Umbilical cord (tissue), 2 donors: ENCODE results near the gene CYTH4. TPM values are rescaled to one million over a fixed set of nuclear protein-coding genes. Genes with fewer than 3 reads are reported as not detected.

ENCODE experiments used
- DNase-seq: peaks from one replicate; pipeline ENCODE4 v3.0.0-alpha.2; 2015; ENCODE audit warnings: low spot score
- total RNA-seq: library from RNA; depleted of rRNA; stranded (reverse); fragments of >200 nt; gene quantifications from one replicate; pipeline ENCODE4 v1.2.3, GENCODE V29; 2014; ENCODE audit warnings: low replicate concordance; ENCODE audit not compliant: insufficient read depth

CYTH4 gene
- total RNA-seq, 1 donor from 2014 or later, result 44.8 TPM

- no peak for DNase-seq
These were observed 12.2 kb upstream of the CYTH4 start for GRCh38 chr22:37269936-37270678.

GRCh38 chr22:37270928-37271650, 11.2 kb upstream of the CYTH4 start:
- no peak for DNase-seq

GRCh38 chr22:37273126-37273845, 9.0 kb upstream of the CYTH4 start:
- no peak for DNase-seq

DNA sequence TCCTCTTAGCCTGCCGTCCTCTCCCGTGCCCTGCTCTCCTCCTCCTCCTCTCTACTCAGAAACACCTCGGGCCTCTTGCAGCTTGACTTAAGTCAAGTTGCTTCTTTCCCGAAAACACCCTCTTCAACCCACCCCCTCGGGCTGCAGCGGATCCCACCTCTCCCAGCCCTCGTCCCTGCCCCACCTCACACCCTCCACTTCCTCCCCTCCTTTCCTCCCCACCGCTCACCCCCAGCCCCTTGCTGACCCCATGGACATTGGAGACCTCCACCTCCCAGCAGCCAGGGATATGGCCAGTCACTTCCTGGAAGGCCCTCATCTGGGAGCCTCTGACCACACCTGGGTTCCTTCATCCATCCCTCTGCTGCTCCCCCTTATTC, 8.5 kb upstream of the CYTH4 start:
- DNase-seq, result no peak

DNA sequence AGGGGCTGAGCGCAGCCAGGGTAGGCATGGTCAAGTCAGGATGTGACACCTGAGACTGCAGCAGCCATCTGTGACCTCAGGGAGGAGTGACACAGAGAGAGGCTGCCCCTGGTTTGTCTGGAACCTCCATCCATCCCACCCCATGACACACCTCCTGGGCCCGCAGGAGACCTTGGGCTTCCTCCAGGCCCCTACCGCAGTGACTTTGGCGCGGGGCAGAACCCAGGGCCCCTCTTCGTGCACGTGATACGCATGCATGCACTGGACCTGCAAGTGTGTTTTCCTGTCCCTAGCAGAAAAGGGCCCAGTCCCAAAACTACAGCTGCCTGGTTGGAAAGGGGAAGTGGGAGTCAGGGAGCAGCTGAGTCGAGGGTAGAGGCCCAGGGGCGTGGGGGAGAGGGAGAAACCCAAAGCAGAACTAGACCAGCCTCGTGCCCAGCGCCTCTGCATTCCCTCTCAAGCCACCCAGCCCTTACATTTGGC, 7.9 kb upstream of the CYTH4 start:
- DNase-seq, result peak; percentile 47

DNA sequence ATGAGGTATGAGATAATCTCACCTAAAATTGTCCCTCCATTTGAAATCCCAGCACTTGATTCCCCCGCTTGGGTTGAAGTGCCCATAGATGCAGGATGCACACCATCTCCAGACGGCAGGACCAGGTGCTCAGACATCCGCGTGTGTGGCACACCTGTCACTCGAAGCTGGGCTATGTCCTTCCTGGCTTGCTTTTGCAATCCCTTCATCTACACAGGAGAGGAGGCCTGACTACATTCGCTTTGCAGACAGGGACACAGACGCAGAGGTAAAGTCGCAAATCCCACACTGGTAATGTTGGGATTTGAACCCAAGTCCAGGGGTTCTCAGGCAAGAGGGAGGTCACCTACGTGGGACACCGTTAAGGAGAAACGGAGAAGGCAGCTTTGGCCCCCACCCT, 7.2 kb upstream of the CYTH4 start:
- no peak for DNase-seq

DNA sequence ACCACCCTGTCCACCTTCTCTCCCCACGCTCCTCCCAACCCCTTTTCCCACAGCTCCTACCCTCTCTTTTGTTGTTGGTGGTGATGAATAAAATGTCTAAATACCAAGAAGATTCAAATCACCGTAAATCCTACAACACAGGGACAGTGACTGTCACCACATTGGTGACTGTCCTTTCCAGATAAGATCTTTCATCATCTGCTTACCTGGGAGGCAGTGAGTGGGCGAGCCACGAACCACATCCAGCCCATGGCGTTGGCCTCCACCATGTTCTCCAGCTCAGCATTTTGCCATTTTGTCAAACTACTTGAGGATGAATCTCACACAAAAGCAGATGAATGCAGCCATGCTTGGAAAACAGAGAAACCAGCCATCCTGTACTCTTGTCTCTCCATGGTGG, 6.7 kb upstream of the CYTH4 start:
- no peak for DNase-seq

- no peak for DNase-seq
These were observed 5.5 kb upstream of the CYTH4 start for GRCh38 chr22:37276776-37277175.

- DNase-seq, result no peak
These were observed 4.9 kb upstream of the CYTH4 start for GRCh38 chr22:37277384-37277783.

DNA sequence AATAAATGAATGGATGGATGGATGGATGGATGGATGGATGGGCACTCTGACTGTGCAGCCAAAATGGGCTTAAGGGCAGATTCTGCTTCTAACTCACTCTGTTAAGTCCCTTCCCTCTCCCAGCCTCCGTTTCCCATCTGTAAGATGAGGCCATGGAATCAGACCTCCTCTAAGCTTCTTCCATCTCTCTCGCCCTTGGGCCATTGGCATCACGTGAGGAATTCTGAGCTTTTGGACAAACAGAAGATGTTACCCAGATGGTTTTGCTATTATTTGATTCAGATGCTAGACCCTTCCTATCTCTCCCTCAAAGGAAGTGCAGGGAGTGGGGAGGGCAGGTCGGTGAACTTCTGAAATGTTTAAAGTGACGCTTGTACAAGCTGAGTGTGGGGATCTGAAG, 4.0 kb upstream of the CYTH4 start:
- no peak for DNase-seq

GRCh38 chr22:37279331-37280181, 2.8 kb upstream of the CYTH4 start:
- DNase-seq, result no peak

GRCh38 chr22:37280718-37281117, 1.6 kb upstream of the CYTH4 start:
- DNase-seq, result no peak

- no peak for DNase-seq
These were observed 1.1 kb upstream of the CYTH4 start for GRCh38 chr22:37281195-37281594.

- no peak for DNase-seq
These were observed 493 bp upstream of the CYTH4 start for GRCh38 chr22:37281646-37282384.

DNA sequence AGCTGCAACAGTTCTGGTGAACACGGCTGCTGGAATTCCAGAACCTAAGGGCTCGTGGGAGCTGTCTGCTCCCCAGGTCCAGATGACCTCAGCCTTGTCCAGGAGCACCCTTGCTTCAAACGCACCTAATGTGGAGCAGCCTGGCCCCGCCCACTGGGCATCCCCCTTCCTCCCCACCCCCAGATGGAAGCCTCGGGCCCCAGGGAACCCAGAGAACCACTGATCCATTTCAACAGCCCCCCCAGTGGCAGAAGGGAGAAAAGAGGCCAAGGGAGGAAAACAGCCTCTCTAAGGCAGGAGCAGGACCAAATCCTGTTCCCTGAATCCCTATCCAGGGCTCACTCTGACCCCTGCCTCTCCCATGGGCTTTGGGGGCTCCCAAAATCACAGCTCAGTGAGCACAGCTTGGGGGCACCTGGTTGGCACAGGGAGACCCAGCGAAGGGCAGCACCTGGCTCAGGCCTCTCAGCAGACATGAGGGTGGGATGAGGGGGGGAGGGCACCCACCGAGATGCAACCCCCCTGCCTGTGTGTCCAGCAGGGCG, 1.2 kb downstream of the CYTH4 start:
- DNase-seq, result no peak

DNA sequence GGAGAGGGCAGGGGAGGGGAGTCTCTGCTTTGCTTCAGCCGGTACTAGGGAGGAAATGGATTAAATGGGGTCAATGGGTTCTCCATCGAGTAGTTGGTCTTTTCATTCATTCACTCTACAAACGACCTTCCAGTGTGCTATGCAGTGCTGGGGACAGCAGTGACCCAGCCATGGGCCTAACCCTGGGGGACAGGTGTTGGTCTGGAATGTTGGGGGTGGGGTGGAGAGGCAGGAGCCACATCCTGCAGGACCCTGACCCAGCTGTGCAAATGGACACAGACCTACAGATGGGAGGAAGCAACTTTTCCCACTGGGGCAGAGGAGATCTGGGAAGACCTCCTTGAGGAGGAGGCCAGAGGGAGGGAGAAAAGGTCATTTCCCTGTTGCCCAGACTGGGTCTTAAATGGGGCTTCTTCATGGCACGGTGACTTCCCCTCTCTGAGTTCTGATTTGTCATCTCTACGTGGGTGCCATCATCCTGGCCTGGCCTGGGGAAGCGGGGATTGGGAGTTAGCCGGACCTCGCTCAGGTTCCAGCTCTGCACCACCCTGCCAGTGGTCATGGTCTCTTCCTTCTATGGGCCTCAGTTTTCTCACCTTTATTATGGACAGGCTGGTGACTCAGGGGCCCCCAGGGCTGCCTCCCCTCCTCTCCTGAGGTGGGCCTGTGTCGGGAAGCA, 2.0 kb downstream of the CYTH4 start:
- no peak for DNase-seq

- peak; percentile 71 for DNase-seq
These were observed 2.6 kb downstream of the CYTH4 start for GRCh38 chr22:37284805-37285355.

DNA sequence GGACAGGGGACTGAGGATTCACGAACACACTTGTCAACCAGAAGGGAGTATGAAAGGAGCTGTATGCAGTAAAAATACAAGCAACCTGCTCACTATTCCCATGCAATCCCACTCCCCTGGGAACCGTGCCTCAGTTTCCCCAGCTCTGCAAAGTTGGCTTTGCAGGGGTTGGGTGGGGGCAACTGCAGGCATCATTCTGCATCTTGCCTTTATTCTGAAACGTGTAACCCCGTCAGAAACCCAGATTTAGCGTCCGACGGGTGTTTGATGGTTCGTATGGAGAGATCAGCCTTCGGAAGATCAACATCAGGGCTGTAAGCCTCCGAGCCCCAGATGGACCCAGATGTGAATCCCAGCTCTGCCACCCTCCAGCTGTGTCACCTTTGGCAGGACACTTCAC, 3.6 kb downstream of the CYTH4 start:
- no peak for DNase-seq

DNA sequence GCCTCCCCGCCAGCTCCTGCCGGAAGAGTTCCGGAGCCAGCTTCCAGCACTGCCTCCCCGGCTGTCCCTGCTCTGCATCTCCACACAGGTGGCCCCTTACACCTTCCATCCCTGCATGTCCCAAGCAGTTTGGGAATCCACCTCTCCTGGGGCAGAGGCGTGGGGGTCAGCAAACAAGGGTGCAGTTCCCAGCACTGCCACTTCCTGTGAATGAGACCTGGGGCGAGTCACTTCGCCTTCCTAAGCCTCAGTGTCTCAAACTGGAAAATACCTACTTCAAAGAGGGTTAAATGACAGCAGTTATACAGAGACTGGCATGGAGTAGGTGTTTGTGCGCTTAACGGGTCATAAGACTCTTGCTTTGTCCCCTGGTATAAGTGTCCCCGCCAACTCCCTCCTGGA, 5.2 kb downstream of the CYTH4 start:
- no peak for DNase-seq

GRCh38 chr22:37288521-37288920, 6.2 kb downstream of the CYTH4 start:
- no peak for DNase-seq
